ENCODE results near the gene BCL2L15. TPM values are rescaled to one million over a fixed set of nuclear protein-coding genes. Genes with fewer than 3 reads are reported as not detected.

The BCL2L15 gene
- total and polyA plus RNA-seq, 2 of the 13 experiments (the other 11 are each of a cell fraction or from before 2014, with no cell fraction given) = 0.03 to 0.27 TPM

- TF ChIP-seq TIGD3 (CRISPR knock-in tag; IDR thresholded peaks at IDR 0.05; ENCODE audit: borderline replicate concordance) (no peak), PHB2 (IDR thresholded peaks at IDR 0.05; ENCODE audit: partially characterized antibody) (no peak), ZNF569 (CRISPR knock-in tag; IDR thresholded peaks at IDR 0.05; ENCODE audit: borderline replicate concordance) (no peak), ZFP41 (CRISPR knock-in tag; IDR thresholded peaks at IDR 0.05; ENCODE audit: borderline replicate concordance) (no peak)
- TF ChIP-seq, protein P1, sequence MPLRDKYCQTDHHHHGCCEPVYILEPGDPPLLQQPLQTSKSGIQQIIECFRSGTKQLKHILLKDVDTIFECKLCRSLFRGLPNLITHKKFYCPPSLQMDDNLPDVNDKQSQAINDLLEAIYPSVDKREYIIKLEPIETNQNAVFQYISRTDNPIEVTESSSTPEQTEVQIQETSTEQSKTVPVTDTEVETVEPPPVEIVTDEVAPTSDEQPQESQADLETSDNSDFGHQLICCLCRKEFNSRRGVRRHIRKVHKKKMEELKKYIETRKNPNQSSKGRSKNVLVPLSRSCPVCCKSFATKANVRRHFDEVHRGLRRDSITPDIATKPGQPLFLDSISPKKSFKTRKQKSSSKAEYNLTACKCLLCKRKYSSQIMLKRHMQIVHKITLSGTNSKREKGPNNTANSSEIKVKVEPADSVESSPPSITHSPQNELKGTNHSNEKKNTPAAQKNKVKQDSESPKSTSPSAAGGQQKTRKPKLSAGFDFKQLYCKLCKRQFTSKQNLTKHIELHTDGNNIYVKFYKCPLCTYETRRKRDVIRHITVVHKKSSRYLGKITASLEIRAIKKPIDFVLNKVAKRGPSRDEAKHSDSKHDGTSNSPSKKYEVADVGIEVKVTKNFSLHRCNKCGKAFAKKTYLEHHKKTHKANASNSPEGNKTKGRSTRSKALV (CRISPR knock-in tag; IDR thresholded peaks at IDR 0.05) = no peak
- TF ChIP-seq, protein P2, sequence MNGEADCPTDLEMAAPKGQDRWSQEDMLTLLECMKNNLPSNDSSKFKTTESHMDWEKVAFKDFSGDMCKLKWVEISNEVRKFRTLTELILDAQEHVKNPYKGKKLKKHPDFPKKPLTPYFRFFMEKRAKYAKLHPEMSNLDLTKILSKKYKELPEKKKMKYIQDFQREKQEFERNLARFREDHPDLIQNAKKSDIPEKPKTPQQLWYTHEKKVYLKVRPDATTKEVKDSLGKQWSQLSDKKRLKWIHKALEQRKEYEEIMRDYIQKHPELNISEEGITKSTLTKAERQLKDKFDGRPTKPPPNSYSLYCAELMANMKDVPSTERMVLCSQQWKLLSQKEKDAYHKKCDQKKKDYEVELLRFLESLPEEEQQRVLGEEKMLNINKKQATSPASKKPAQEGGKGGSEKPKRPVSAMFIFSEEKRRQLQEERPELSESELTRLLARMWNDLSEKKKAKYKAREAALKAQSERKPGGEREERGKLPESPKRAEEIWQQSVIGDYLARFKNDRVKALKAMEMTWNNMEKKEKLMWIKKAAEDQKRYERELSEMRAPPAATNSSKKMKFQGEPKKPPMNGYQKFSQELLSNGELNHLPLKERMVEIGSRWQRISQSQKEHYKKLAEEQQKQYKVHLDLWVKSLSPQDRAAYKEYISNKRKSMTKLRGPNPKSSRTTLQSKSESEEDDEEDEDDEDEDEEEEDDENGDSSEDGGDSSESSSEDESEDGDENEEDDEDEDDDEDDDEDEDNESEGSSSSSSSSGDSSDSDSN (CRISPR knock-in tag; IDR thresholded peaks at IDR 0.05) = no peak
- TF ChIP-seq, protein P3, sequence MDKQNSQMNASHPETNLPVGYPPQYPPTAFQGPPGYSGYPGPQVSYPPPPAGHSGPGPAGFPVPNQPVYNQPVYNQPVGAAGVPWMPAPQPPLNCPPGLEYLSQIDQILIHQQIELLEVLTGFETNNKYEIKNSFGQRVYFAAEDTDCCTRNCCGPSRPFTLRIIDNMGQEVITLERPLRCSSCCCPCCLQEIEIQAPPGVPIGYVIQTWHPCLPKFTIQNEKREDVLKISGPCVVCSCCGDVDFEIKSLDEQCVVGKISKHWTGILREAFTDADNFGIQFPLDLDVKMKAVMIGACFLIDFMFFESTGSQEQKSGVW (CRISPR knock-in tag; IDR thresholded peaks at IDR 0.05; ENCODE audit: borderline replicate concordance) = no peak
These were observed 3.4 kb upstream of the BCL2L15 start (continued) for GRCh38 chr1:113890816-113891215.

All from HepG2 (cell line).